ENCODE data around the gene MED16.

- TF ChIP-seq, protein P1, sequence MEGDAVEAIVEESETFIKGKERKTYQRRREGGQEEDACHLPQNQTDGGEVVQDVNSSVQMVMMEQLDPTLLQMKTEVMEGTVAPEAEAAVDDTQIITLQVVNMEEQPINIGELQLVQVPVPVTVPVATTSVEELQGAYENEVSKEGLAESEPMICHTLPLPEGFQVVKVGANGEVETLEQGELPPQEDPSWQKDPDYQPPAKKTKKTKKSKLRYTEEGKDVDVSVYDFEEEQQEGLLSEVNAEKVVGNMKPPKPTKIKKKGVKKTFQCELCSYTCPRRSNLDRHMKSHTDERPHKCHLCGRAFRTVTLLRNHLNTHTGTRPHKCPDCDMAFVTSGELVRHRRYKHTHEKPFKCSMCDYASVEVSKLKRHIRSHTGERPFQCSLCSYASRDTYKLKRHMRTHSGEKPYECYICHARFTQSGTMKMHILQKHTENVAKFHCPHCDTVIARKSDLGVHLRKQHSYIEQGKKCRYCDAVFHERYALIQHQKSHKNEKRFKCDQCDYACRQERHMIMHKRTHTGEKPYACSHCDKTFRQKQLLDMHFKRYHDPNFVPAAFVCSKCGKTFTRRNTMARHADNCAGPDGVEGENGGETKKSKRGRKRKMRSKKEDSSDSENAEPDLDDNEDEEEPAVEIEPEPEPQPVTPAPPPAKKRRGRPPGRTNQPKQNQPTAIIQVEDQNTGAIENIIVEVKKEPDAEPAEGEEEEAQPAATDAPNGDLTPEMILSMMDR (IDR thresholded peaks at IDR 0.05) = no peak
- no peak for TF ChIP-seq POLR2A (IDR thresholded peaks at IDR 0.05)
Measured at GRCh38 chr19:912181-913079, 19.4 kb upstream of the MED16 start.
